HG02852 (cell line): ENCODE results near the gene OPALIN.
A peak's percentile ranks its signal among the peaks of the same experiment; 100 is the strongest.
"Not testable (repeated sequence)": the region's sequence is repeated elsewhere in the genome, so short reads cannot be mapped to it uniquely, and the experiment has no call there.

Experiments used
- ATAC-seq: cut with Tn5 transposase; IDR thresholded peaks from one replicate; pipeline ENCODE4 v1.9.1; 2021; ENCODE audit warnings: mild to moderate bottlenecking, moderate library complexity; ENCODE audit not compliant: unreplicated experiment

OPALIN gene

GRCh38 chr10:96339956-96340904 is 18.6 kb downstream of the OPALIN start:
- ATAC-seq: peak; percentile 62

GRCh38 chr10:96339383-96339782 is 19.4 kb downstream of the OPALIN start:
- ATAC-seq: no peak

- ATAC-seq: no peak
Measured at GRCh38 chr10:96338279-96338925, 20.4 kb downstream of the OPALIN start.

GRCh38 chr10:96337106-96337505 is 21.7 kb downstream of the OPALIN start:
- no peak for ATAC-seq

- no peak for ATAC-seq
Measured at GRCh38 chr10:96334616-96335526, 23.9 kb downstream of the OPALIN start.

GRCh38 chr10:96333101-96333500 is 25.7 kb downstream of the OPALIN start:
- ATAC-seq: no peak

GRCh38 chr10:96327462-96327861 is 31.3 kb downstream of the OPALIN start:
- ATAC-seq: no peak

- ATAC-seq: peak; percentile 96
Measured at GRCh38 chr10:96325719-96326373, 33.0 kb downstream of the OPALIN start.

- ATAC-seq: no peak
Measured at GRCh38 chr10:96324447-96324846, 34.4 kb downstream of the OPALIN start.

- no peak for ATAC-seq
Measured at GRCh38 chr10:96322275-96322674, 36.5 kb downstream of the OPALIN start.

GRCh38 chr10:96321822-96322221 is 37.0 kb downstream of the OPALIN start:
- no peak for ATAC-seq

- no peak for ATAC-seq
Measured at GRCh38 chr10:96319754-96320474, 38.9 kb downstream of the OPALIN start.

- ATAC-seq: no peak
Measured at GRCh38 chr10:96317067-96317833, 41.6 kb downstream of the OPALIN start.

GRCh38 chr10:96313344-96313743 is 45.5 kb downstream of the OPALIN start:
- no peak for ATAC-seq

GRCh38 chr10:96311180-96311715 is 47.6 kb downstream of the OPALIN start:
- ATAC-seq: no peak

- ATAC-seq: no peak
Measured at GRCh38 chr10:96310321-96310669, 48.5 kb downstream of the OPALIN start.

- no peak for ATAC-seq
Measured at GRCh38 chr10:96309628-96310320, 49.0 kb downstream of the OPALIN start.

- ATAC-seq: not testable (repeated sequence)
Measured at GRCh38 chr10:96308854-96309253, 49.9 kb downstream of the OPALIN start.
